ENCODE measurements around the gene CBX4. TPM values are rescaled to one million over a fixed set of nuclear protein-coding genes. Genes with fewer than 3 reads are reported as not detected.

The CBX4 gene
- total RNA-seq, 4 donors from 2014 or later, result 11.6 to 15.3 (median 14.4) TPM

DNA sequence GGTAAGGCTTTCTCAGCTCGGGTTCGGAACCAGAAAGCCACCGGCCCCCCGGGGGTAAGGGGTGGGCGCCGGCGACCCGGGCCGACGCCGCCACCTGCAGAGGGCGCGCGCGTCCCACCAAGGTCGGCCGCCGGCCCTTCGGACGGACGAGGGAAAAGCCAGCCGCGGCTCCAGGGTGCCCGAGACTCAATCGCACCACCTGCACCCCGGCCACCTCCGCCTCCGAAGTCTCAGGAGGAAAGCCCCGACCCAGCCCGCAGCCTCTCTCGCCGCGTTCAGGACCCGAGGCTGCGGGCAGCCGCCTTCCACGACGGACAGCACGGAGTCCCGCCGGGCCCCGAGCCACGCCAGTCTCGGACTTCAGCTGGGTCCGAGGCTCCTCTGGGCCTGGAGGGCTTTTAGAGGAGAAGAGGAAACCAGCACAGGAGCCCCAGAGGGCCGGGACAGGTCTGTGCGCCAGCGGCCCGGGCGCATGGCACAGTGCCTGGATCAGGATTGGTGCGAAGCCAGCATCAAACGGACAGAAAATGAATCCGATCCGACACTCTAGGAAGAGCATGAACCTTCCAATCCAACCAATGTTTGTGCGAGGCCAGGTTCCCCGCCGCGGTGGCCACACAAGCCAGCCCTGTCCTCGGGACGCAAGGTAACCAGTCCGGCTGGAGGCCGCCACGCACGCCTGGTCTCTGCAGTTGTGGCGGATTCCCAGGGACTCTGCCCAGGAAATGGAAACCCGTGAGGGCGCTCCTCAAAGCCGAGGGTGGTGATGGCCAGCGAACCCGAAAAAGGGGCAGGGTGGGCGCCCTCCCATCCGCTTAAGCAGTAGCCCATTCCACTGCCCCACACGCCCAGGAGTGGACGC is 49.1 kb downstream of the CBX4 start:
- WGBS, 2 donors, result 9 to 17% methylated on average over 24 to 72 of the region's 74 CpGs
- TF ChIP-seq CTCF (IDR thresholded peaks at IDR 0.05) (peak; percentile 76 to 92 (median 88)), EP300 (IDR thresholded peaks at IDR 0.05) (no peak)
- Histone ChIP-seq H3K27me3 (peaks cover 14 to 98% of the 10 kb centered on the region in 2 donors), H3K9me3 (no peaks in the 10 kb centered on the region), H3K36me3 (peaks cover 0 to 14% (median 0%) of the 10 kb centered on the region in 3 donors), H3K27ac (no peak overlapping the region), H3K4me3 (peak overlapping the region in 1 of 4 donors; percentile 19), H3K4me1 (peaks cover 0 to 44% (median 24%) of the 10 kb centered on the region in 4 donors)
- DNase-seq (ENCODE audit: low spot score in 2 of 2), result no peak

DNA sequence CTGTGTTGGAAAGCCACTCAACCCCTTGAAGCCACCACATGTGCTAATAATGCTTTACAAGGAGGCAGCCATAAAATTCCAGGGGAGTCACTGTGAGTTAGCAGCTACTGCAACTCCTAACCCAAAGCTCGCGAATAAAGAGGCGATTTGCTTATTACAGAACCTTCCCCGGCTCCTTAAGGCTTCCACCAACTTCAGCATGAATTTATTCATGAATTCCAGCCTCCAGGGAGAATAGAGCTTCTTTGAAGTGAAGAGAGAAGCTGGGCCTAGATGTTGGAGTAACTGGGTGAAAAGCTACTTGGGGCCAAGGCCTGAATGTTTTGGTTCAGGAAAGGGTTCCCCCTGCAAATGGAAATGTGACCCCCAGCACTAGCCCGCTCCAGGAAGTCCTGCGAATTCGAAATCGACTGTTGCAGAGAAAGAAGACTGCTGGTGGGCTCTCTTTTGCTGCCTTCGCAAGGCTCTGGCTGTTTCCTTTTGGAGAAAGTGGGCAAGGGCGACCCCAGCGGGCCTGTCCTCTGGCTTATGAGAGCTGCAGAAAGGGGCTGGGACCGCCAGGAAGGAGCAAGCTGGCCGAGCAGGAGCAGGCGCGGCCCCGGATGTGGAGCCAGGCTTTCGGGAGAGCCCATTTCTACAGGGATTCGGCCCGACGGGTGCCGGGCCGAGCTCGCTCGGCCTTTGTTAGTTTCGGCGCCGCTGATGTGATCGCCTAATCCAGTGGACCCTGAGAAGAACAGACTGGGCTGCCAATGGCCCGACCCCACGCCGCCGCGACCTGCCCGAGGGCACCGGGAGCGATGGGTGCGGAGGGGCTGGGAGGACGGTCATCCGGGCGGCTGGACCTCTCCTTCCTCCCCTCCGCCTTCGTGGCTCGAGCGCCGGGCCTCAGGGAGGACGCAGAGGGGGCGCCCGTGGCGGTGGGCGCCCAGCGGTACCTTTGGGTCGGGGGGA is 50.0 kb downstream of the CBX4 start:
- Histone ChIP-seq H3K4me1 (peaks cover 0 to 44% (median 24%) of the 10 kb centered on the region in 4 donors), H3K27me3 (peaks cover 14 to 95% of the 10 kb centered on the region in 2 donors), H3K9me3 (no peaks in the 10 kb centered on the region), H3K36me3 (peaks cover 0 to 14% (median 0%) of the 10 kb centered on the region in 3 donors), H3K4me3 (peak overlapping the region in 1 of 4 donors; percentile 19), H3K27ac (no peak overlapping the region)
- TF ChIP-seq CTCF (IDR thresholded peaks at IDR 0.05) (no peak), EP300 (IDR thresholded peaks at IDR 0.05) (no peak), POLR2A (IDR thresholded peaks at IDR 0.05) (no peak)
- WGBS, 2 donors, result 40 to 45% methylated on average over 16 to 30 of the region's 52 CpGs
- DNase-seq (ENCODE audit: low spot score in 2 of 2), result no peak

GRCh38 chr17:79788455-79788854 is 50.8 kb downstream of the CBX4 start:
- TF ChIP-seq EP300 (IDR thresholded peaks at IDR 0.05) (no peak), CTCF (IDR thresholded peaks at IDR 0.05) (no peak), POLR2A (IDR thresholded peaks at IDR 0.05) (no peak)
- Histone ChIP-seq H3K27ac (no peak overlapping the region), H3K36me3 (peaks cover 0 to 23% (median 0%) of the 10 kb centered on the region in 3 donors), H3K9me3 (no peaks in the 10 kb centered on the region), H3K4me3 (no peak overlapping the region), H3K4me1 (peaks cover 0 to 40% (median 23%) of the 10 kb centered on the region in 4 donors), H3K27me3 (peaks cover 14 to 87% of the 10 kb centered on the region in 2 donors)
- no peak for DNase-seq (ENCODE audit: low spot score in 2 of 2)
- WGBS, 2 donors, result 74 to 83% methylated on average over 5 of the region's 5 CpGs

DNA sequence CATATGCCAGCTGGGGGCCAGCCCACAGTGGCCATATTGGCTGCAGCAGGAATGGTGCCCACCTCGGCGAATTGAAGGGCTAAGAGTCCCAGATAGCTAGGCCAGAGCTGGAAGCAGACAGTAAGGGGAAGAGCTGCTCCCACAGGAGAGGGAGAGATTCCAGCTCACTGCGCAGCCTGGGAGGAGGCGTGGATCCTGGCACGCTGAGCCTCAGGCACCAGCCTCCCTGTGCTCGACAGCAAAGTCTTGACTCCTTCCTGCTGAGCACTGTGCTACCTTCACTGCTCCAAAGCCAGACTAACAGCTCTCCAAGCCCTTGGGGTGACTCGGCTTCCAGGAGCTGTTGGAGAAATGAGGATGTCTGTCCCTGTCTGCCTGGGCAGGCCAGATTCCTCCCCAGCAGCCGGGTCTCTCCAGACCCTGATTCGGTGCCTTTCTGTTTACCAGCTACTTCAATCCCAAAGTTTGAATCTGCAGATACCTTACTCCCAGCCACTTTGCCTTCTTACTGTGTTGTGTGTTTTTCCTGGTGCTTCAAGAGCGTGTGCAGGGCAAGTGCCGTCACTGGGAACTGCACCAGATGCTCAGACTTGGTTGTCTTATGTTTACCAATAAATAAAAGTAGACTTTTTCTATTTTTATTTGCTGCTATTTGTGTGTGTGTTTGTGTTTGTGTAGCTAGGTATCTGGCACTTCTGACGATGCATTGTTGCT is 52.2 kb downstream of the CBX4 start:
- no peaks in the 10 kb centered on the region for H3K9me3 ChIP-seq
- TF ChIP-seq POLR2A (IDR thresholded peaks at IDR 0.05) (no peak), EP300 (IDR thresholded peaks at IDR 0.05) (no peak), CTCF (IDR thresholded peaks at IDR 0.05) (no peak)
- H3K27me3 ChIP-seq, result peaks cover 11 to 75% of the 10 kb centered on the region in 2 donors
- 88 to 97% methylated on average over 7 to 11 of the region's 12 CpGs for WGBS, 2 donors
- H3K27ac ChIP-seq, result no peak overlapping the region
- peaks cover 0 to 27% (median 12%) of the 10 kb centered on the region in 4 donors for H3K4me1 ChIP-seq
- no peak overlapping the region for H3K4me3 ChIP-seq
- peaks cover 0 to 30% (median 0%) of the 10 kb centered on the region in 3 donors for H3K36me3 ChIP-seq
- DNase-seq (ENCODE audit: low spot score in 2 of 2), result no peak
